ENCODE measurements around the gene PTP4A1.

Gene PTP4A1

DNA sequence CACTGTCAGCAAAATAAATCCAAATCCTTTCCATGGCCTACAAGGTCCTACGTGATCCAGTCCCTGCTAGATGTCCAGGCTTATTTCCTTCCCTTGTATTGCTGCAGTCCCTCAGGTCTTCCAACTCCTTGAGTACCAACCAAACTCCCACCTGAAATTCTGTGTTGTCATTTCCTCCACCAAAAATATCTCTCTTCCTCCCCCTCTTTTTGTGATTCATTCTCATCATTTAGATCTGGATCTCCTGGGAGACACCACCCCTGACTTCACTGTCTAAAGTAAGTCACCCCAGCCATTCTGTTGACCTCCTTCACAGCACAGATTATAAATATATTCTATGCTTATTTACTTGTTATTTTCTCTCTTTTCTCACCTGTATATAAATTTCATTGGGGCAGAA lies 9.0 kb upstream of the PTP4A1 start:
- TF ChIP-seq FOXP2 (optimal IDR thresholded peaks at IDR 0.05; ENCODE audit: control extremely low read depth, extremely low read length, insufficient read depth), result no peak
- no peak for TF ChIP-seq POLR2AphosphoS5 (IDR thresholded peaks at IDR 0.05; ENCODE audit: borderline replicate concordance, low read depth, low read length)
- no peak for TF ChIP-seq EZH2 (IDR thresholded peaks at IDR 0.05)
- no peaks in the 10 kb centered on the region for H3K36me3 ChIP-seq (ENCODE audit: insufficient read depth, low read length)
- no peak overlapping the region for H3K4me3 ChIP-seq
- no peak overlapping the region for H3K9ac ChIP-seq (ENCODE audit: insufficient read length)
- no peaks in the 10 kb centered on the region for H3K9me3 ChIP-seq (ENCODE audit: low read depth, low read length)
- no peak overlapping the region for H3K27ac ChIP-seq
- no peak for DNase-seq (ENCODE audit: low read depth, low spot score)

- no peaks in the 10 kb centered on the region for H3K36me3 ChIP-seq (ENCODE audit: insufficient read depth, low read length)
- H3K9ac ChIP-seq (ENCODE audit: insufficient read length), result no peak overlapping the region
- H3K9me3 ChIP-seq (ENCODE audit: low read depth, low read length), result no peaks in the 10 kb centered on the region
- no peak for TF ChIP-seq EZH2 (IDR thresholded peaks at IDR 0.05)
- TF ChIP-seq POLR2AphosphoS5 (IDR thresholded peaks at IDR 0.05; ENCODE audit: borderline replicate concordance, low read depth, low read length), result no peak
- TF ChIP-seq FOXP2 (optimal IDR thresholded peaks at IDR 0.05; ENCODE audit: control extremely low read depth, extremely low read length, insufficient read depth), result no peak
- no peak overlapping the region for H3K27ac ChIP-seq
- no peak overlapping the region for H3K4me3 ChIP-seq
- no peak for DNase-seq (ENCODE audit: low read depth, low spot score)
Observed at GRCh38 chr6:63565058-63565726, 7.1 kb upstream of the PTP4A1 start.

DNA sequence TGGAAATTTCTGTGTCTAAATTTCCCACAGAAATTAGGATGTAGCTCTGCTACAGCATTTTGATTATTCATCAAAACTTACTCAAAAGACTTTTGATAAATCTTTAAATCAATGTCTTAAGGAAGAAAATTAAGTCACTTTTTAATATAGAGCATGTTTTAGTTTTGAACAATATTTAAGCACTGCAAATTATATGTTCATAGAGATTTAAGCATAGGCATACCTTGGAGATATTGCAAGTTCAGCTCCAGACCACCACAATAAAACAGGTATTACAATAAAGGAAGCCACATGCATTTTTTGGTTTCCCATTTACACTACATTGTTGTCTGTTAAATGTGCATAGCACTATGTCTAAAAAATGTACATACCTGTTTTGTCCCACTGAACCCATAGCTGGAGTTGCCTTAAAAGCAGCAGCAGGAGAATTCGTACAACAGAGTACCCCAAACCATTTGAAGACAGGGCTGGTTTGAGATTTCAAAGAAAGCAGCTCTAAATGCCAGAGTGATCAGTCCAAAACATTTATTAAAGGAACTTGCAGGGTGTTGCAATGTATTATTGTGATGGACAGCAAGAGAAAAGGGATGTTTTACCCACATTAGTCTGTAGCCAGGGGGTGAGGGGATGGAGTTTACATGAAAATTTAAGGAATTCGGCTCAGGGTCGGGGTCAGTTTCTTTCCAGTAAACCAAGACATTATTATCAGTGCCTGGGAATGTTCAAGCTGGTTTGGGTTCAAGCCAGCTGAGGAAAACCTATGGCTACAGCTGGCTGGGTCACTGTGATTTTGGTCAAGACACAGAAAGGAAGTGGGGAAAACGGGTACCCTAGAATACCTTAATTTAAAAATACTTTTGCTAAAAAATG lies 6.3 kb upstream of the PTP4A1 start:
- DNase-seq (ENCODE audit: low read depth, low spot score), result no peak
- Histone ChIP-seq H3K4me3 (no peak overlapping the region), H3K9me3 (ENCODE audit: low read depth, low read length) (no peaks in the 10 kb centered on the region), H3K36me3 (ENCODE audit: insufficient read depth, low read length) (no peaks in the 10 kb centered on the region), H3K9ac (ENCODE audit: insufficient read length) (no peak overlapping the region), H3K27ac (no peak overlapping the region)
- no peak for TF ChIP-seq EZH2 (IDR thresholded peaks at IDR 0.05)
- no peak for TF ChIP-seq POLR2AphosphoS5 (IDR thresholded peaks at IDR 0.05; ENCODE audit: borderline replicate concordance, low read depth, low read length)
- no peak for TF ChIP-seq FOXP2 (optimal IDR thresholded peaks at IDR 0.05; ENCODE audit: control extremely low read depth, extremely low read length, insufficient read depth)

DNA sequence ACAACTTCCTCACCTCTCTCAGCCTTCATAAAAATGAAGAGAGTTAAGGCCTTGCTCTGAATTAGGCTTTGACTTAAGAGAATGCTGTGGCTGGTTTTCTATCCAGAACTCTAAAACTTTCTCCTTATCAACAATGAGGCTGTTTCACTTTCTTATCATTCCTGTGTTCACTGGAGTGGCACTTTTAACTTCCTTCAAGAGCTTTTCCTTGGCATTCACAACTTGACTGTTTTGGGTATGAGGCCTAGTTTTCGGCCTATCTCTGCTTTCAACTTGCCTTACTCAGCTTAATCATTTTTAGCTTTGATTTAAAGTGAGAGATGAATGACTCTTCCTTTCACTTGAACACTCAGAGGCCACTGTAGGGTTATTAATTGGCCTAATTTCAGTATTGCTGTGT lies 4.3 kb upstream of the PTP4A1 start:
- Histone ChIP-seq H3K4me3 (no peak overlapping the region), H3K27ac (no peak overlapping the region), H3K36me3 (ENCODE audit: insufficient read depth, low read length) (no peaks in the 10 kb centered on the region), H3K9ac (ENCODE audit: insufficient read length) (no peak overlapping the region), H3K9me3 (ENCODE audit: low read depth, low read length) (no peaks in the 10 kb centered on the region)
- DNase-seq (ENCODE audit: low read depth, low spot score), result no peak
- no peak for TF ChIP-seq EZH2 (IDR thresholded peaks at IDR 0.05)
- TF ChIP-seq FOXP2 (optimal IDR thresholded peaks at IDR 0.05; ENCODE audit: control extremely low read depth, extremely low read length, insufficient read depth), result no peak
- no peak for TF ChIP-seq POLR2AphosphoS5 (IDR thresholded peaks at IDR 0.05; ENCODE audit: borderline replicate concordance, low read depth, low read length)

GRCh38 chr6:63571361-63572043 lies 778 bp upstream of the PTP4A1 start:
- TF ChIP-seq POLR2AphosphoS5 (IDR thresholded peaks at IDR 0.05; ENCODE audit: borderline replicate concordance, low read depth, low read length), result no peak
- TF ChIP-seq FOXP2 (optimal IDR thresholded peaks at IDR 0.05; ENCODE audit: control extremely low read depth, extremely low read length, insufficient read depth), result no peak
- no peak for TF ChIP-seq EZH2 (IDR thresholded peaks at IDR 0.05)
- peak overlapping the region; percentile 16 for H3K9ac ChIP-seq (ENCODE audit: insufficient read length)
- H3K9me3 ChIP-seq (ENCODE audit: low read depth, low read length), result no peaks in the 10 kb centered on the region
- peaks cover 10% of the 10 kb centered on the region for H3K36me3 ChIP-seq (ENCODE audit: insufficient read depth, low read length)
- no peak for DNase-seq (ENCODE audit: low read depth, low spot score)
- peak overlapping the region; percentile 93 for H3K4me3 ChIP-seq
- no peak overlapping the region for H3K27ac ChIP-seq

DNA sequence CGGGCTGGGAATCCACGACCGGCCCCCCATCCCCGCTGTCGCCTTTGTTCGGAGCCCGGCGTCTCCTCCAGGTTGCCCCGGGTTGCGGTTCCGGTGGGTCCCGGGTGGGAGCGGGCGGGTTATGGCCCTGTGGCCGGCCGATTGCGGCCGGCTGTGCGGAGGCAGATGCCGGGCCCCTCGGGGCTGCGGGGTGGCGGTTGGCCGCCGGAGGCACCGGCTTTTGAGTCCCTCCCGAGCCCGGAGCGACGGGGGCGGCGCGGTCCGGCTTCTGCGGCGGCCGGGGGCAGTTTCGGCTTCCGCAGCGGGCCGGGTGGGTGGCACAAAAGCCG lies 431 bp downstream of the PTP4A1 start:
- peak overlapping the region; percentile 94 for H3K9ac ChIP-seq (ENCODE audit: insufficient read length)
- peak overlapping the region; percentile 93 for H3K4me3 ChIP-seq
- DNase-seq (ENCODE audit: low read depth, low spot score), result no peak
- no peaks in the 10 kb centered on the region for H3K9me3 ChIP-seq (ENCODE audit: low read depth, low read length)
- TF ChIP-seq POLR2AphosphoS5 (IDR thresholded peaks at IDR 0.05; ENCODE audit: borderline replicate concordance, low read depth, low read length) (no peak), FOXP2 (optimal IDR thresholded peaks at IDR 0.05; ENCODE audit: control extremely low read depth, extremely low read length, insufficient read depth) (no peak), EZH2 (IDR thresholded peaks at IDR 0.05) (no peak)
- peaks cover 21% of the 10 kb centered on the region for H3K36me3 ChIP-seq (ENCODE audit: insufficient read depth, low read length)
- H3K27ac ChIP-seq, result peak overlapping the region; percentile 83

GRCh38 chr6:63573076-63573898 lies 1.0 kb downstream of the PTP4A1 start:
- Histone ChIP-seq H3K4me3 (peak overlapping the region; percentile 93), H3K27ac (peak overlapping the region; percentile 83), H3K36me3 (ENCODE audit: insufficient read depth, low read length) (peaks cover 27% of the 10 kb centered on the region), H3K9ac (ENCODE audit: insufficient read length) (peak overlapping the region; percentile 94), H3K9me3 (ENCODE audit: low read depth, low read length) (no peaks in the 10 kb centered on the region)
- TF ChIP-seq POLR2AphosphoS5 (IDR thresholded peaks at IDR 0.05; ENCODE audit: borderline replicate concordance, low read depth, low read length), result peak; percentile 60
- no peak for TF ChIP-seq FOXP2 (optimal IDR thresholded peaks at IDR 0.05; ENCODE audit: control extremely low read depth, extremely low read length, insufficient read depth)
- TF ChIP-seq EZH2 (IDR thresholded peaks at IDR 0.05), result no peak
- no peak for DNase-seq (ENCODE audit: low read depth, low spot score)
